ENCODE data around the gene GLS2.
A peak's percentile ranks its signal among the peaks of the same experiment; 100 is the strongest.

Gene GLS2

DNA sequence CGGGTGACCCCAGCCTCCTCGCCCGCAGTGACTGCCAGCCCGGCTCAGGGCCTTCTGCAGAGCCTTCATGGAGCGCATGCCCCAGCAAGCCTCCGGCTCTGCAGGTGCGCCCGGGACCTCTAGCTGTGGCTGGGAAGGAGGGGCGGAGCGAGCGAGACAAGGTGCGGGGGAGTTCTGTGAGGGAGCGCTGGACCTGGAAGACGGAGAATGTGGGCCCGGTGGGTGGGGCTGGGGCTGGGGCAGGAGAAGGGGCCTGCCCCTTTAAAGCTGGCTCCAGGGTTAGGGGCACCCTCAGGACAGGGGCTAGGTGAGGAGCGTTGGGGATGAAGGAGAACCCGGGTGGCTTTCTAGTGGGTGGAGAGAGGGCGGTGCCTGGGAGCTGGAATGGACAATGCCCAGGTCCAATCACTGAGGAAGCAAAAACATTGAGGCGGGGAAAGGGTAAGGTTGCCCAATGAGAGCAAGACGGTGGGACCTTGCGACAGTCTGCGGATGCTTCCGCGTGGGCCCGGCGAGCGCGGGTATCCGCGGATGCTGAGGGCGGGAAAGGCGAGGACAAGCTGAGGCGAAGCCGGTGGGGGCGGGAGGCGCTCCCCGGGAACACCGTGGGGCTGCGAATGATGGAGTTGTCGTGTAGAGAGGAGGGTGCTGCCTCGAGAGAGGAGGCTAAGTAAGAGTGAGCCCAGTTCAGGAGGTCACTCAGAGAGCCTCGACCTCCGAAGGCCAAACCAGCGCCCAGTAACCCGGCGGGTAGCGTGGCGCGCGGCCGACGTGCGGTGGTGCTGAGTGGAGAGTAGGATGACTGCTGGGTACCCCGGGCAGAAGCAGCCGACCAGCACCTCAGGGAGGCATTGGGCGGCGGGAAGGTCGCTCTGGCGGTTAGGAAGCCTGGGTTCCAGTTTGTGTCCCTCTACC lies at the start of gene GLS2:
Gene GLS2 (minus strand): TSS at position 121 of the 915 bp plus-strand sequence. CDS start 43 bp downstream, at position 78.
- peak within 1 kb of the TSS; percentile 58 for H3K4me3 ChIP-seq (ENCODE audit: low read depth, low read length)
- TF ChIP-seq, protein P1, sequence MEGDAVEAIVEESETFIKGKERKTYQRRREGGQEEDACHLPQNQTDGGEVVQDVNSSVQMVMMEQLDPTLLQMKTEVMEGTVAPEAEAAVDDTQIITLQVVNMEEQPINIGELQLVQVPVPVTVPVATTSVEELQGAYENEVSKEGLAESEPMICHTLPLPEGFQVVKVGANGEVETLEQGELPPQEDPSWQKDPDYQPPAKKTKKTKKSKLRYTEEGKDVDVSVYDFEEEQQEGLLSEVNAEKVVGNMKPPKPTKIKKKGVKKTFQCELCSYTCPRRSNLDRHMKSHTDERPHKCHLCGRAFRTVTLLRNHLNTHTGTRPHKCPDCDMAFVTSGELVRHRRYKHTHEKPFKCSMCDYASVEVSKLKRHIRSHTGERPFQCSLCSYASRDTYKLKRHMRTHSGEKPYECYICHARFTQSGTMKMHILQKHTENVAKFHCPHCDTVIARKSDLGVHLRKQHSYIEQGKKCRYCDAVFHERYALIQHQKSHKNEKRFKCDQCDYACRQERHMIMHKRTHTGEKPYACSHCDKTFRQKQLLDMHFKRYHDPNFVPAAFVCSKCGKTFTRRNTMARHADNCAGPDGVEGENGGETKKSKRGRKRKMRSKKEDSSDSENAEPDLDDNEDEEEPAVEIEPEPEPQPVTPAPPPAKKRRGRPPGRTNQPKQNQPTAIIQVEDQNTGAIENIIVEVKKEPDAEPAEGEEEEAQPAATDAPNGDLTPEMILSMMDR (IDR thresholded peaks at IDR 0.05; ENCODE audit: insufficient read depth, low read depth, low read length, missing control alignments), result no peak
- DNase-seq (ENCODE audit: low read depth), result peak; percentile 78

DNA sequence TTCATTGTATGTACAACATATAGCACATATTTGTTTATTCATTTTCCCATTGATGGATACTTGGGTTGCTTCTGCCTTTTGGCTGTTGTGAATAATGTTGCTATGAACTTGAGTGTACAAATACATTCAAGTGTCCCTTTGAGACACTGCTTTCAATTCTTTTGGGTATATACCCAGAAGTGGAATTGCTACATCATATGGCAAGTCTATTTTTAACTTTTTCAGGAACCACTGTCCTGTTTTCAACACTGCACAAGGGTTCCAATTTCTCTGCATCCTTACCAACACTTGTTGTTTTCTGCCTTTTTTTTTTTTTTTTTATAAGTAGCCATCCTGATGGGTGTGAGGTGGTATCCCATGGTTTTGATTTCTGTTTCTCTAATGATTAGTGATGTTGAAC lies 49.6 kb upstream of the GLS2 start:
- H3K4me3 ChIP-seq (ENCODE audit: low read depth, low read length), result no peak overlapping the region
- DNase-seq (ENCODE audit: low read depth), result no peak
- TF ChIP-seq, protein P1 (IDR thresholded peaks at IDR 0.05; ENCODE audit: insufficient read depth, low read depth, low read length, missing control alignments), result no peak

DNA sequence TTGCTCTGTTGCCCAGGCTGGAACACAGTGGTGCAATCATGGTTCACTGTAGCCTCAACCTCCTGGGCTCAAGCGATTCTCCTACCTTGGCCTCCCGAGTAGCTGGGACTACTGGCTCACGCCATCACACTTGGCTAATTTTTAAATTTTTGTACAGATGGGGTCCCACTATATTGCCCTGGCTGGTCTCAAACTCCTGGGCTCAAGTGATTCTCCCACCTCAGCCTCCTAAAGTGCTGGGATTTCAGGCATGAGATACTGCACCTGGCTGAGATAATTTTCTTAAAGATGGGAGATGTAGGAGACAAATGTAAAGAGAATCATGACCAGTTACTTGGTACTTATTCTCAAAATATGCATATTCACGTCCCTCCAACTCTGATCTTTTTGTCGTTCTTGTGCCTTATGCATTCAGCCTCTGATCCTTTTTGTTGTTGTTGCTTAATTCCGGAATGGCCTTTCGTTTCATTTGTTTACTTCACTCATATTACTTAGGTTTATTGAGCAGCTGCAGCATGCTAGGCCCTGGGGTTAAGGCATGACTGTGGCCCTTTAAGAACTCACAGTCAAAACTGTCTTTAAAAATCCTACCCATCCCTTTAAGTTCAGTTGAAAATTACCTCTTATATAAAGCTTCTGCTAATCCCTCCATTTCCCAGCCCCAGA lies 42.6 kb upstream of the GLS2 start:
- H3K4me3 ChIP-seq (ENCODE audit: low read depth, low read length), result no peak overlapping the region
- no peak for DNase-seq (ENCODE audit: low read depth)
- TF ChIP-seq, protein P1 (IDR thresholded peaks at IDR 0.05; ENCODE audit: insufficient read depth, low read depth, low read length, missing control alignments), result no peak

DNA sequence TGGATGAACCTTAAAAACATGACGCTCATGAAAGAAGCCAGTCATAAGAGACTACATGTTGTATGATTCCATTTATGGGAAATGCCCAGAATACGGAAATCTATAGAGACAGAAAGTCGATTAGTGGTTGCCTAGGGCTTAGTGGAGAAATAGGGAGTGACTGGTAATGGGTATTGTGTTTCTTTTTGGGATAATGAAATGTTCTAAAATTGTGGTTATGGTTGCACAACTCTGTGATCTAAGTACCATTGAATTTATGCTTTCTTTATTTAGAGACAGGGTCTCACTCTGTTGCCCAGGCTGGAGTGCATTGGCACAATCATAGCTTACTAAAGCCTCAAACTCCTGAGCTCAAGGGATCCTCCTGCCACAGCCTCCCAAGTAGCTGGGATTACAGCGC lies 41.7 kb upstream of the GLS2 start:
- H3K4me3 ChIP-seq (ENCODE audit: low read depth, low read length), result no peak overlapping the region
- TF ChIP-seq, protein P1 (IDR thresholded peaks at IDR 0.05; ENCODE audit: insufficient read depth, low read depth, low read length, missing control alignments), result no peak

DNA sequence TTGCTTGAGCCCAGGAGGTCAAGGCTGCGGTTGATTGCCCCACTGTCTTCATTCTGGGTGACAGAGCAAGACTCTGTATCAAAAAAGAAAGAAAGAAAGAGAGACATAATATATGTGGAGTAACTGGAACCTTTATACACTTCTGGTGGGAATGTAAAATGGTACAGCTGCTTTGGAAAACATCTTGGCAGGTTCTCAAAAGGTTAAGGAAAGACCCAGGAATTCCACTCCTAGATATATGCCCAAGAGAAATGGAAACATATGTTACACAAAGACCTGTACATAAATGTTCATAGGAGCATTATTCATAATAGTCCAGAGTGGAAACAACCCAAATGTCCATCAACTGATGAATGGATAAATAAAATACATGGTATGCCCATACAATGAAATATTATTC lies 40.9 kb upstream of the GLS2 start:
- no peak overlapping the region for H3K4me3 ChIP-seq (ENCODE audit: low read depth, low read length)
- DNase-seq (ENCODE audit: low read depth), result no peak
- TF ChIP-seq, protein P1 (IDR thresholded peaks at IDR 0.05; ENCODE audit: insufficient read depth, low read depth, low read length, missing control alignments), result no peak

More for the DNA sequence above, 41.7 kb upstream of the GLS2 start:
- DNase-seq (ENCODE audit: low read depth), result no peak

DNA sequence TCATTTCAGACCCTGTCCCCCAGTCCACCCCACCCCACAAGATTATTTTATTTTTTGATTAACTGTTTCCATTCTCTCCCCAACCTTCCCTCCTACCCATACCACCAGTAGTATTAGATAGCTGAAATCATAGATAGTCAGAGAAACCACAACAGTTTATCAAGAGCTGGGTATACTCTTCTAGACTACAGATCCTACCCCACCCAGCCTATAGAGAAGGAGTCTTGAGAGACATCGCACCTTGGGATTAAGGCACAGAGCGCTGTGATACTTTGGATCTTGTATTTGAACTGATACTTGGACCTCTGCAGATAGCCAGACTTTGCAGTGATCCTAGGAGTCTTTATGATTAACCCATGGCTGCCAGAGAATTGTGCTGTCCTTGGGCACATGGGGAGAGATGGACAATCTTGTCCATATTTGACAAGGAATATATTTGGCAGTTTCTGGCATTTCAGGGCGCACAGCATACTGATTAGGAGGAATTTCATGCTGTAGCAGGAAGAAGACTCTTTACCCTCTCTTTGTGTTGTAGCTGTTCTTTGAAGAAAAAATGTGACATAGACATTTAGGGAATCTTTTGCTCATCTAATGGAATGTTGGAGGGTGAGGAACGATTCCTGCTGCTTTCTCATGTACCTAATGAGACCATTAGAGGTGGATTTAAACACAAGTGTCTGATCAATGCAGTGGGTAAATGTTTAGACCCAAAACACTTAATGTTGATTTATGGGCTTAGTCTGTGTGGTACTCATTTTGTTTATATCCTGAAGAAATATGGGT lies 34.6 kb upstream of the GLS2 start:
- TF ChIP-seq, protein P1 (IDR thresholded peaks at IDR 0.05; ENCODE audit: insufficient read depth, low read depth, low read length, missing control alignments), result no peak
- peak overlapping the region; percentile 34 for H3K4me3 ChIP-seq (ENCODE audit: low read depth, low read length)
- DNase-seq (ENCODE audit: low read depth), result no peak
